Keratinocyte (primary cell): ENCODE results near the gene FBXO38. TPM values are rescaled to one million over a fixed set of nuclear protein-coding genes. Genes with fewer than 3 reads are reported as not detected.

Experiments used
- DNase-seq: peaks from one replicate; pipeline ENCODE4 v3.0.0-alpha.2; 2011; ENCODE audit warnings: low read depth, missing footprints, low spot score
- FAIRE-seq: peaks from 2 replicates; lab custom pipeline; 2011; peaks lifted over from hg19 to GRCh38; lab: Jason Lieb, UNC
- H2AFZ ChIP-seq: 2 replicates; pipeline ENCODE4 v1.6.0; 2012; ENCODE audit warnings: low read length, control low read depth, inconsistent platforms; ENCODE audit not compliant: control insufficient read depth
- H3K27ac ChIP-seq: 2 replicates; pipeline ENCODE4 v1.5.1; 2011; ENCODE audit warnings: low read length; ENCODE audit not compliant: control insufficient read depth, insufficient read depth
- H3K27me3 ChIP-seq: 3 replicates; pipeline ENCODE4 v1.6.0; 2011; ENCODE audit warnings: low read length; ENCODE audit not compliant: control insufficient read depth, insufficient read depth; ENCODE audit errors: extremely low read depth
- H3K36me3 ChIP-seq, 2 experiments: 2 replicates in 1 of 2; 3 replicates in 1 of 2; pipeline ENCODE4 v1.5.1; 2011; ENCODE audit warnings: low read length in 2 of 2, mild to moderate bottlenecking in 1 of 2; ENCODE audit not compliant: control insufficient read depth in 2 of 2, insufficient read depth in 2 of 2; ENCODE audit errors: extremely low read depth in 1 of 2
- H3K4me1 ChIP-seq: 3 replicates; pipeline ENCODE4 v1.5.1; 2011; ENCODE audit warnings: low read length; ENCODE audit not compliant: control insufficient read depth, insufficient read depth; ENCODE audit errors: extremely low read depth
- H3K4me2 ChIP-seq: 3 replicates; pipeline ENCODE4 v1.6.0; 2011; ENCODE audit warnings: low read depth, low read length; ENCODE audit not compliant: control insufficient read depth, insufficient read depth; ENCODE audit errors: extremely low read depth
- H3K4me3 ChIP-seq, 3 experiments: fragments of 200-600 bp in 1 of 3; sonication (generic) in 1 of 3; 2 replicates in 2 of 3; 3 replicates in 1 of 3; pipeline ENCODE4 v1.5.1; 2011 to 2016; ENCODE audit warnings: low read length in 3 of 3, mild to moderate bottlenecking in 3 of 3, control low read depth in 2 of 3, inconsistent platforms in 1 of 3, low read depth in 1 of 3, mixed read lengths in 1 of 3, mixed run types in 1 of 3, moderate library complexity in 1 of 3; ENCODE audit not compliant: control insufficient read depth in 2 of 3, insufficient read depth in 2 of 3; ENCODE audit errors: extremely low read depth in 1 of 3
- H3K79me2 ChIP-seq: 2 replicates; pipeline ENCODE4 v1.6.0; 2012; ENCODE audit warnings: low read length; ENCODE audit not compliant: control insufficient read depth, insufficient read depth
- H3K9ac ChIP-seq: 3 replicates; pipeline ENCODE4 v1.6.0; 2011; ENCODE audit warnings: low read length; ENCODE audit not compliant: control insufficient read depth, insufficient read depth; ENCODE audit errors: extremely low read depth
- H3K9me1 ChIP-seq: 3 replicates; pipeline ENCODE4 v1.6.0; 2011; ENCODE audit warnings: low read length; ENCODE audit not compliant: control insufficient read depth, insufficient read depth; ENCODE audit errors: extremely low read depth
- H3K9me3 ChIP-seq: 2 replicates; pipeline ENCODE4 v1.5.1; 2012; ENCODE audit warnings: low read depth, low read length; ENCODE audit not compliant: control insufficient read depth
- H4K20me1 ChIP-seq: 3 replicates; pipeline ENCODE4 v1.6.0; 2011; ENCODE audit warnings: low read length; ENCODE audit not compliant: control insufficient read depth, insufficient read depth; ENCODE audit errors: extremely low read depth
- EZH2 ChIP-seq: IDR thresholded peaks from one replicate; pipeline ENCODE4 v1.6.1; 2012; ENCODE audit warnings: inconsistent platforms, mild to moderate bottlenecking, low read length, moderate library complexity
- dilution Hi-C: fragments of 300-500 bp; cut with MboI; formaldehyde crosslinking; loops from one replicate; pipeline ENCODE4 v1.7.0; 2020; ENCODE audit warnings: low sequenced_read_pairs; ENCODE audit not compliant: extremely low pct_ligation_motif_present
- polyA plus RNA-seq, 5 experiments: library from polyadenylated mRNA; depleted of rRNA in 3 of 5; stranded (reverse) in 3 of 5; stranded (forward) in 1 of 5; unstranded in 1 of 5; fragments of >200 nt; gene quantifications; 1 replicate in 1 of 5; 2 replicates in 3 of 5; 3 replicates in 1 of 5; pipeline versions ENCODE4 v1.2.1 to v1.2.3, GENCODE V29; 2011 to 2012; ENCODE audit warnings: missing spikeins in 2 of 5, low read depth in 1 of 5, low replicate concordance in 1 of 5
- TF ChIP-seq, protein P1 (sequence below), 3 experiments: IDR thresholded peaks in 1 of 3; conservative IDR thresholded peaks in 1 of 3; optimal IDR thresholded peaks in 1 of 3; 2 replicates in 2 of 3; 3 replicates in 1 of 3; pipeline versions ENCODE3 to v1.5.1; 2011; ENCODE audit warnings: low read length in 3 of 3, mild to moderate bottlenecking in 3 of 3, moderate library complexity in 2 of 3, control low read depth in 1 of 3, inconsistent platforms in 1 of 3; ENCODE audit not compliant: insufficient read depth in 2 of 3; ENCODE audit errors: extremely low read depth in 1 of 3

Gene FBXO38
- polyA plus RNA-seq, 1 donor (not counting 4 experiments of a cell fraction or from before 2014, with no cell fraction given): 30.4 TPM

DNA sequence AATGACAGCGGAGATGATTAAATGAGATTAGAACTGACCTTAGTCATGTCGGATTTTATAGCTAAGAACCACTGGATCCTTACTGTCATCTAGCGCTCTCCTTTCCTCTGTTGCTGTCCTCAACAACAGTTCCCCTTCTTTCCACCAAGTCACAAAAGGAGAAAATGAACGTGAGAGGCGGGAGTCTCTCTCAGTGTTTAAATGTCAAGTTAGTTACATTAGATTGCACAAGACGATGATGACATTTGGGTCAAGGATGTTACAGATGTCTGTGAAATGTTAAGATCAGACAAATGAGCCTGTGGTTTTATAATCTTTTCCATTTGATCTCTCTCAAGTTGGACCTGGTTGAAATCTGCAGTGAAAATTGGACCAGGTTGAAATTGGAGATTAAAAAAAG is 53.5 kb downstream of the FBXO38 start:
- Histone ChIP-seq H3K27me3 (no peaks in the 10 kb centered on the region), H3K4me1 (no peaks in the 10 kb centered on the region), H3K4me2 (no peak overlapping the region), H3K9me3 (no peaks in the 10 kb centered on the region), H2AFZ (no peak overlapping the region), H3K36me3 (peaks cover 13 to 16% of the 10 kb centered on the region in 2 experiments), H3K9ac (no peak overlapping the region), H3K79me2 (no peaks in the 10 kb centered on the region), H3K27ac (no peak overlapping the region), H3K9me1 (no peaks in the 10 kb centered on the region), H4K20me1 (no peaks in the 10 kb centered on the region), H3K4me3 (no peak overlapping the region)
- dilution Hi-C loops: no loop called here
- DNase-seq: no peak
- TF ChIP-seq, protein P1, sequence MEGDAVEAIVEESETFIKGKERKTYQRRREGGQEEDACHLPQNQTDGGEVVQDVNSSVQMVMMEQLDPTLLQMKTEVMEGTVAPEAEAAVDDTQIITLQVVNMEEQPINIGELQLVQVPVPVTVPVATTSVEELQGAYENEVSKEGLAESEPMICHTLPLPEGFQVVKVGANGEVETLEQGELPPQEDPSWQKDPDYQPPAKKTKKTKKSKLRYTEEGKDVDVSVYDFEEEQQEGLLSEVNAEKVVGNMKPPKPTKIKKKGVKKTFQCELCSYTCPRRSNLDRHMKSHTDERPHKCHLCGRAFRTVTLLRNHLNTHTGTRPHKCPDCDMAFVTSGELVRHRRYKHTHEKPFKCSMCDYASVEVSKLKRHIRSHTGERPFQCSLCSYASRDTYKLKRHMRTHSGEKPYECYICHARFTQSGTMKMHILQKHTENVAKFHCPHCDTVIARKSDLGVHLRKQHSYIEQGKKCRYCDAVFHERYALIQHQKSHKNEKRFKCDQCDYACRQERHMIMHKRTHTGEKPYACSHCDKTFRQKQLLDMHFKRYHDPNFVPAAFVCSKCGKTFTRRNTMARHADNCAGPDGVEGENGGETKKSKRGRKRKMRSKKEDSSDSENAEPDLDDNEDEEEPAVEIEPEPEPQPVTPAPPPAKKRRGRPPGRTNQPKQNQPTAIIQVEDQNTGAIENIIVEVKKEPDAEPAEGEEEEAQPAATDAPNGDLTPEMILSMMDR (optimal IDR thresholded peaks at IDR 0.05 in 1 of 3, IDR thresholded peaks at IDR 0.05 in 1 of 3, conservative IDR thresholded peaks at IDR 0.05 in 1 of 3; ENCODE audit: extremely low read depth in 1 of 3, insufficient read depth in 2 of 3, low read length in 3 of 3): no peak
- no peak for TF ChIP-seq EZH2
- FAIRE-seq: no peak

GRCh38 chr5:148438933-148439332 is 55.2 kb downstream of the FBXO38 start:
- H3K27me3 ChIP-seq: no peaks in the 10 kb centered on the region
- no peaks in the 10 kb centered on the region for H3K4me1 ChIP-seq
- no peak overlapping the region for H3K4me2 ChIP-seq
- DNase-seq (no peak), FAIRE-seq (no peak)
- no peaks in the 10 kb centered on the region for H4K20me1 ChIP-seq
- H3K79me2 ChIP-seq: no peaks in the 10 kb centered on the region
- H3K9me1 ChIP-seq: no peaks in the 10 kb centered on the region
- H3K27ac ChIP-seq: no peak overlapping the region
- no peak overlapping the region for H2AFZ ChIP-seq
- no peak overlapping the region for H3K4me3 ChIP-seq
- no peak overlapping the region for H3K9ac ChIP-seq
- TF ChIP-seq, protein P1 (optimal IDR thresholded peaks at IDR 0.05 in 1 of 3, IDR thresholded peaks at IDR 0.05 in 1 of 3, conservative IDR thresholded peaks at IDR 0.05 in 1 of 3; ENCODE audit: extremely low read depth in 1 of 3, insufficient read depth in 2 of 3, low read length in 3 of 3): no peak
- no peak for TF ChIP-seq EZH2
- H3K36me3 ChIP-seq: peaks cover 12 to 20% of the 10 kb centered on the region in 2 experiments
- no peaks in the 10 kb centered on the region for H3K9me3 ChIP-seq
- dilution Hi-C loops: no loop called here
